SU-DHL-6 (cell line): ENCODE data around the gene IRF2.

Source experiments
- H2AFZ ChIP-seq: fragments of 200-600 bp; sonication (generic); 2 replicates; pipeline ENCODE4 v1.6.1; 2014; ENCODE audit warnings: low read depth, mild to moderate bottlenecking, moderate library complexity, mixed read lengths, antibody characterized with exemption, low read length; ENCODE audit not compliant: severe bottlenecking
- H3F3A ChIP-seq: fragments of 200-600 bp; shearing (Covaris generic); 2 replicates; pipeline ENCODE4 v1.6.0; 2016; ENCODE audit warnings: antibody characterized with exemption, mild to moderate bottlenecking; ENCODE audit not compliant: insufficient read depth
- H3K27ac ChIP-seq: fragments of 200-600 bp; sonication (generic); 2 replicates; pipeline ENCODE4 v1.5.1; 2016; ENCODE audit warnings: low read depth, mild to moderate bottlenecking, low read length, moderate library complexity, mixed read lengths
- H3K27me3 ChIP-seq: fragments of 200-600 bp; sonication (generic), shearing (Covaris generic); 2 replicates; pipeline ENCODE4 v1.6.0; 2014; ENCODE audit warnings: mild to moderate bottlenecking, low read length
- H3K36me3 ChIP-seq: fragments of 200-600 bp; sonication (generic); 2 replicates; pipeline ENCODE4 v1.6.1; 2014; ENCODE audit warnings: mild to moderate bottlenecking, low read length, mixed read lengths
- H3K4me2 ChIP-seq: fragments of 300-600, 200-600 bp; shearing (Covaris generic), sonication (generic); 2 replicates; pipeline ENCODE4 v1.6.0; 2014; ENCODE audit warnings: low read length, low read depth, mild to moderate bottlenecking; ENCODE audit not compliant: poor library complexity, severe bottlenecking
- H3K4me3 ChIP-seq: fragments of 200-600 bp; sonication (generic); 2 replicates; pipeline ENCODE4 v1.5.1; 2014; ENCODE audit warnings: antibody characterized with exemption, low read length, mild to moderate bottlenecking, mixed read lengths; ENCODE audit not compliant: insufficient read depth, poor library complexity, severe bottlenecking
- H3K79me2 ChIP-seq: fragments of 200-600 bp; sonication (generic); 2 replicates; pipeline ENCODE4 v1.6.1; 2014; ENCODE audit warnings: mild to moderate bottlenecking, low read length, moderate library complexity; ENCODE audit not compliant: insufficient read depth
- H3K9ac ChIP-seq: fragments of 200-600 bp; sonication (generic); 2 replicates; pipeline ENCODE4 v1.7.0; 2014; ENCODE audit warnings: mild to moderate bottlenecking, low read length
- H3K9me2 ChIP-seq: fragments of 200-600 bp; sonication (generic); replicated peaks from 2 replicates; pipeline ENCODE4 v1.6.1; 2014; ENCODE audit warnings: low read length; ENCODE audit not compliant: insufficient read depth
- H3K9me3 ChIP-seq: fragments of 200-600 bp; sonication (generic); 2 replicates; pipeline ENCODE4 v1.6.1; 2014; ENCODE audit warnings: low read length, mixed read lengths; ENCODE audit not compliant: insufficient read depth
- H4K20me1 ChIP-seq: fragments of 200-600 bp; sonication (generic); 2 replicates; pipeline ENCODE4 v1.6.1; 2014; ENCODE audit warnings: low read depth, mild to moderate bottlenecking, antibody characterized with exemption, low read length, moderate library complexity, mixed read lengths
- CTCF ChIP-seq: fragments of 200-600 bp; sonication (generic); IDR thresholded peaks from one replicate; pipeline ENCODE4 v1.5.1; 2017; ENCODE audit warnings: antibody characterized with exemption, mild to moderate bottlenecking, low read length, moderate library complexity; ENCODE audit not compliant: insufficient read depth, poor library complexity, severe bottlenecking
- EZH2phosphoT487 ChIP-seq: fragments of 200-600 bp; sonication (generic), shearing (Covaris generic); conservative IDR thresholded peaks from 2 replicates; pipeline ENCODE4 v1.6.1; 2018; ENCODE audit warnings: mild to moderate bottlenecking, antibody characterized with exemption, low read length, moderate library complexity, mixed read lengths

The IRF2 gene

GRCh38 chr4:184403384-184403781, 71.0 kb downstream of the IRF2 start:
- no peak for TF ChIP-seq EZH2phosphoT487
- no peak for TF ChIP-seq CTCF
- H3F3A ChIP-seq = no peaks in the 10 kb centered on the region
- 0 out of 2 replicates have a peak, but pooled peaks cover 4% of the 10 kb centered on the region for H3K36me3 ChIP-seq
- H3K27me3 ChIP-seq = no peaks in the 10 kb centered on the region
- no peak overlapping the region for H3K4me2 ChIP-seq
- H3K27ac ChIP-seq = no peak overlapping the region
- H3K9me2 ChIP-seq = no peaks in the 10 kb centered on the region
- H3K4me3 ChIP-seq = no peak overlapping the region
- no peaks in the 10 kb centered on the region for H3K9me3 ChIP-seq
- no peaks in the 10 kb centered on the region for H4K20me1 ChIP-seq
- H3K79me2 ChIP-seq = no peaks in the 10 kb centered on the region
- no peak overlapping the region for H3K9ac ChIP-seq
- no peak overlapping the region for H2AFZ ChIP-seq

- Histone ChIP-seq H2AFZ (no peak overlapping the region), H3K4me2 (no peak overlapping the region), H3K36me3 (0 out of 2 replicates have a peak, but pooled peaks cover 4% of the 10 kb centered on the region), H4K20me1 (no peaks in the 10 kb centered on the region), H3K9me2 (no peaks in the 10 kb centered on the region), H3K9me3 (no peaks in the 10 kb centered on the region), H3K79me2 (no peaks in the 10 kb centered on the region), H3K4me3 (no peak overlapping the region), H3K27me3 (no peaks in the 10 kb centered on the region), H3K9ac (no peak overlapping the region), H3F3A (no peaks in the 10 kb centered on the region), H3K27ac (no peak overlapping the region)
- TF ChIP-seq EZH2phosphoT487 (no peak), CTCF (no peak)
These were observed 71.5 kb downstream of the IRF2 start for GRCh38 chr4:184402740-184403383.

DNA sequence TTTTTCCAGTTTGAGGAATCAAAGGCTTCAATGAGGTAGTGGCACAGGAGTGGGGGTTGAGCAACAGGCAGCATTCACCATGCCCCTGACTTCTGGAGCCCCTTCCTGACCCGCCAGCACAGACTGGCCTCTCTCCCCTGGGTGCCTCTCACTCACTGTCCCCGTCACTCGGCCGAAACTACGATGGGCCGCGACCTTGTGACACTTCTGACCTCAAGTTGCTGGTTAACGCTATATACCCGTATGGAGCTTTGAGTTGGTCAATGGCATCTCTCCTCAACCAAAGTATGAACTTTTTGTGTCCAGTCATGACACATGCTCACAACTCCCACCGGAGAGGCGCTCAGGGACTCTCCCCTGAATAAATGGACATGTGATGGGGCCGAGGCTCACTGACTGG, 72.1 kb downstream of the IRF2 start:
- H3K4me2 ChIP-seq = no peak overlapping the region
- no peaks in the 10 kb centered on the region for H3K9me3 ChIP-seq
- no peak overlapping the region for H3K4me3 ChIP-seq
- H3K27me3 ChIP-seq = no peaks in the 10 kb centered on the region
- H3K79me2 ChIP-seq = no peaks in the 10 kb centered on the region
- no peaks in the 10 kb centered on the region for H4K20me1 ChIP-seq
- TF ChIP-seq EZH2phosphoT487 (no peak), CTCF (no peak)
- H3K36me3 ChIP-seq = peaks cover 7% of the 10 kb centered on the region; the same call in 1 of the 2 replicates
- H3K9me2 ChIP-seq = no peaks in the 10 kb centered on the region
- H3K9ac ChIP-seq = no peak overlapping the region
- H3K27ac ChIP-seq = no peak overlapping the region
- no peak overlapping the region for H2AFZ ChIP-seq
- H3F3A ChIP-seq = no peaks in the 10 kb centered on the region
